Thyroid gland (tissue), 4 donors: ENCODE results near the gene LRATD1. TPM values are rescaled to one million over a fixed set of nuclear protein-coding genes. Genes with fewer than 3 reads are reported as not detected.
A peak's percentile ranks its signal among the peaks of the same experiment; 100 is the strongest.

ENCODE experiments used
- DNase-seq, 2 donors: peaks; one replicate each; pipeline ENCODE4 v3.0.0-alpha.2; 2019
- H3K27ac ChIP-seq, 3 donors: fragments of 200-600 bp; sonication (generic); 1 replicate in 2 of 3; 2 replicates in 1 of 3; pipeline ENCODE4 v1.5.1; 2016 to 2019; ENCODE audit warnings: mild to moderate bottlenecking in 1 of 3, moderate library complexity in 1 of 3
- H3K27me3 ChIP-seq: fragments of 200-600 bp; sonication (generic); one replicate; pipeline ENCODE4 v1.5.1; 2019
- H3K36me3 ChIP-seq, 2 donors: fragments of 200-600 bp; sonication (generic); one replicate each; pipeline ENCODE4 v1.5.1; 2016 to 2019
- H3K4me1 ChIP-seq, 2 donors: fragments of 200-600 bp; sonication (generic); one replicate each; pipeline ENCODE4 v1.5.1; 2017 to 2019
- H3K4me3 ChIP-seq, 3 donors: fragments of 200-600 bp; sonication (generic); replicated peaks in 1 of 3; 1 replicate in 2 of 3; 2 replicates in 1 of 3; pipeline ENCODE4 v1.5.1; 2016; ENCODE audit warnings: mild to moderate bottlenecking in 1 of 3
- H3K9me3 ChIP-seq: fragments of 200-600 bp; sonication (generic); one replicate; pipeline ENCODE4 v1.5.1; 2017
- CTCF ChIP-seq, 6 experiments: fragments of 200-600 bp in 3 of 6; fragments of 450-650 bp in 3 of 6; sonication (generic) in 3 of 6; IDR thresholded peaks; one replicate each; pipeline ENCODE4 v1.5.1; 2016 to 2019; ENCODE audit warnings: antibody characterized with exemption in 6 of 6, mild to moderate bottlenecking in 2 of 6, inconsistent platforms in 1 of 6, moderate library complexity in 1 of 6
- POLR2A ChIP-seq, 2 donors: fragments of 450-650 bp; IDR thresholded peaks; one replicate each; pipeline ENCODE4 v1.6.1; 2017; ENCODE audit warnings: antibody characterized with exemption in 2 of 2, mild to moderate bottlenecking in 2 of 2, moderate library complexity in 1 of 2
- WGBS, 2 donors: methylation state at CpG; one replicate each; pipeline ENCODE4 v1.1.5; 2017; 5-methylcytosine and 5-hydroxymethylcytosine counted together
- intact Hi-C: fragments of 100-400 bp; cut with DNase I; formaldehyde crosslinking; loops from one replicate; pipeline ENCODE4 v1.15.1; 2023
- total RNA-seq, 4 donors: library from RNA; depleted of rRNA; stranded (reverse); fragments of >200 nt; gene quantifications; one replicate each; pipeline ENCODE4 v1.2.3, GENCODE V29; 2016

LRATD1 gene
- 10 to 100 TPM in 3 of 4 donors, 1 to 10 TPM in 1; 9.2 to 21.1 (median 10.8) TPM for total RNA-seq

GRCh38 chr2:14632133-14632936 lies at the start of gene LRATD1:
Gene LRATD1, plus strand, starts transcription at chr2:14632717. Its CDS starts 1,263 bp downstream, at chr2:14633980.
- 2 to 4% methylated on average over 18 to 55 of the region's 81 CpGs for WGBS, 2 donors
- peak within 1 kb of the TSS in 2 of 3 donors; percentile 31 to 40 for H3K4me3 ChIP-seq
- peaks cover 15 to 32% of the 10 kb centered on the region in 2 donors for H3K4me1 ChIP-seq
- intact Hi-C loops = no loop called here
- H3K27ac ChIP-seq = peak within 1 kb of the TSS in 1 of 3 donors; percentile 82
- no peaks in the 10 kb centered on the region for H3K27me3 ChIP-seq
- no peaks in the 10 kb centered on the region for H3K9me3 ChIP-seq
- TF ChIP-seq CTCF (IDR thresholded peaks at IDR 0.05) = no peak
- peak in 1 of 2 donors; percentile 97 for TF ChIP-seq POLR2A (IDR thresholded peaks at IDR 0.05)
- H3K36me3 ChIP-seq = no peaks in the 10 kb centered on the region
- peak; percentile 90 to 92 for DNase-seq

- no peak for DNase-seq
- H3K27me3 ChIP-seq = no peaks in the 10 kb centered on the region
- intact Hi-C loops = no loop called here
- no peaks in the 10 kb centered on the region for H3K4me1 ChIP-seq
- WGBS, 2 donors = 93 to 95% methylated on average over 2 of the region's 2 CpGs
- H3K36me3 ChIP-seq = no peaks in the 10 kb centered on the region
- no peaks in the 10 kb centered on the region for H3K9me3 ChIP-seq
- TF ChIP-seq CTCF (IDR thresholded peaks at IDR 0.05) = no peak
- TF ChIP-seq POLR2A (IDR thresholded peaks at IDR 0.05) = no peak
- no peak overlapping the region for H3K27ac ChIP-seq
- H3K4me3 ChIP-seq = no peak overlapping the region
Observed at GRCh38 chr2:14583059-14583458, 49.5 kb upstream of the LRATD1 start.

- no peaks in the 10 kb centered on the region for H3K9me3 ChIP-seq
- no peak for TF ChIP-seq POLR2A (IDR thresholded peaks at IDR 0.05)
- TF ChIP-seq CTCF (IDR thresholded peaks at IDR 0.05) = no peak
- no peaks in the 10 kb centered on the region for H3K36me3 ChIP-seq
- no peaks in the 10 kb centered on the region for H3K27me3 ChIP-seq
- DNase-seq = no peak
- H3K4me1 ChIP-seq = no peaks in the 10 kb centered on the region
- WGBS, 2 donors = 48 to 65% methylated on average over 4 of the region's 4 CpGs
- no peak overlapping the region for H3K4me3 ChIP-seq
- intact Hi-C loops = no loop called here
- no peak overlapping the region for H3K27ac ChIP-seq
Observed at GRCh38 chr2:14583802-14584201, 48.7 kb upstream of the LRATD1 start.

GRCh38 chr2:14587119-14587518 lies 45.4 kb upstream of the LRATD1 start:
- Histone ChIP-seq H3K27ac (no peak overlapping the region), H3K4me3 (no peak overlapping the region), H3K27me3 (no peaks in the 10 kb centered on the region), H3K4me1 (no peaks in the 10 kb centered on the region), H3K36me3 (no peaks in the 10 kb centered on the region), H3K9me3 (no peaks in the 10 kb centered on the region)
- TF ChIP-seq CTCF (IDR thresholded peaks at IDR 0.05) = no peak
- no peak for TF ChIP-seq POLR2A (IDR thresholded peaks at IDR 0.05)
- DNase-seq = no peak
- WGBS, 2 donors = 92 to 94% methylated on average over 4 of the region's 4 CpGs
- intact Hi-C loops = no loop called here

- intact Hi-C loops = no loop called here
- TF ChIP-seq POLR2A (IDR thresholded peaks at IDR 0.05) (no peak), CTCF (IDR thresholded peaks at IDR 0.05) (no peak)
- H3K4me3 ChIP-seq = no peak overlapping the region
- no peak for DNase-seq
- no peaks in the 10 kb centered on the region for H3K4me1 ChIP-seq
- no peaks in the 10 kb centered on the region for H3K27me3 ChIP-seq
- no peaks in the 10 kb centered on the region for H3K36me3 ChIP-seq
- 89 to 90% methylated on average over 3 of the region's 3 CpGs for WGBS, 2 donors
- no peaks in the 10 kb centered on the region for H3K9me3 ChIP-seq
- no peak overlapping the region for H3K27ac ChIP-seq
Observed at GRCh38 chr2:14601156-14601770, 31.3 kb upstream of the LRATD1 start.
